ENCODE data around the gene ABCB6.
"Not testable (repeated sequence)": the region's sequence is repeated elsewhere in the genome, so short reads cannot be mapped to it uniquely, and the experiment has no call there.

Gene ABCB6

GRCh38 chr2:219218732-219219701 lies at the start of gene ABCB6:
TSS of gene ABCB6 (minus strand) at chr2:219218958. CDS start at chr2:219218673, 285 bp downstream.
- Histone ChIP-seq H3K27ac (ENCODE audit: low read depth, low read length) (peak within 1 kb of the TSS; percentile 93), H3K9ac (ENCODE audit: low read length) (peak within 1 kb of the TSS; percentile 76), H3K27me3 (ENCODE audit: control insufficient read depth in 1 of 2, insufficient read depth in 2 of 2, low read length in 2 of 2) (no peaks in the 10 kb centered on the region), H3K4me1 (ENCODE audit: insufficient read depth, low read length) (peaks cover 26% of the 10 kb centered on the region), H3K9me3 (ENCODE audit: low read length) (no peaks in the 10 kb centered on the region), H3K4me3 (ENCODE audit: low read depth in 1 of 2, low read length in 2 of 2) (peak within 1 kb of the TSS; percentile 50 to 58), H3K36me3 (ENCODE audit: insufficient read depth, low read length) (peaks cover 69% of the 10 kb centered on the region)

- Histone ChIP-seq H3K27me3 (ENCODE audit: control insufficient read depth in 1 of 2, insufficient read depth in 2 of 2, low read length in 2 of 2) (no peaks in the 10 kb centered on the region), H3K9ac (ENCODE audit: low read length) (no peak overlapping the region), H3K27ac (ENCODE audit: low read depth, low read length) (no peak overlapping the region), H3K36me3 (ENCODE audit: insufficient read depth, low read length) (no peaks in the 10 kb centered on the region), H3K9me3 (ENCODE audit: low read length) (no peaks in the 10 kb centered on the region), H3K4me3 (ENCODE audit: low read depth in 1 of 2, low read length in 2 of 2) (no peak overlapping the region), H3K4me1 (ENCODE audit: insufficient read depth, low read length) (no peaks in the 10 kb centered on the region)
Measured at GRCh38 chr2:219268294-219268693, 49.5 kb upstream of the ABCB6 start.

GRCh38 chr2:219266886-219267285 lies 48.1 kb upstream of the ABCB6 start:
- no peaks in the 10 kb centered on the region for H3K27me3 ChIP-seq (ENCODE audit: control insufficient read depth in 1 of 2, insufficient read depth in 2 of 2, low read length in 2 of 2)
- no peak overlapping the region for H3K9ac ChIP-seq (ENCODE audit: low read length)
- no peaks in the 10 kb centered on the region for H3K9me3 ChIP-seq (ENCODE audit: low read length)
- H3K4me3 ChIP-seq (ENCODE audit: low read depth in 1 of 2, low read length in 2 of 2), result no peak overlapping the region
- no peaks in the 10 kb centered on the region for H3K36me3 ChIP-seq (ENCODE audit: insufficient read depth, low read length)
- H3K27ac ChIP-seq (ENCODE audit: low read depth, low read length), result no peak overlapping the region
- no peaks in the 10 kb centered on the region for H3K4me1 ChIP-seq (ENCODE audit: insufficient read depth, low read length)

GRCh38 chr2:219266232-219266631 lies 47.5 kb upstream of the ABCB6 start:
- H3K4me3 ChIP-seq (ENCODE audit: low read depth in 1 of 2, low read length in 2 of 2), result no peak overlapping the region
- no peaks in the 10 kb centered on the region for H3K9me3 ChIP-seq (ENCODE audit: low read length)
- H3K27ac ChIP-seq (ENCODE audit: low read depth, low read length), result no peak overlapping the region
- no peaks in the 10 kb centered on the region for H3K4me1 ChIP-seq (ENCODE audit: insufficient read depth, low read length)
- no peaks in the 10 kb centered on the region for H3K27me3 ChIP-seq (ENCODE audit: control insufficient read depth in 1 of 2, insufficient read depth in 2 of 2, low read length in 2 of 2)
- no peaks in the 10 kb centered on the region for H3K36me3 ChIP-seq (ENCODE audit: insufficient read depth, low read length)
- H3K9ac ChIP-seq (ENCODE audit: low read length), result no peak overlapping the region

GRCh38 chr2:219261024-219261855 lies 42.5 kb upstream of the ABCB6 start:
- H3K27ac ChIP-seq (ENCODE audit: low read depth, low read length), result no peak overlapping the region
- no peaks in the 10 kb centered on the region for H3K27me3 ChIP-seq (ENCODE audit: control insufficient read depth in 1 of 2, insufficient read depth in 2 of 2, low read length in 2 of 2)
- H3K9me3 ChIP-seq (ENCODE audit: low read length), result no peaks in the 10 kb centered on the region
- no peak overlapping the region for H3K9ac ChIP-seq (ENCODE audit: low read length)
- H3K4me1 ChIP-seq (ENCODE audit: insufficient read depth, low read length), result no peaks in the 10 kb centered on the region
- H3K4me3 ChIP-seq (ENCODE audit: low read depth in 1 of 2, low read length in 2 of 2), result no peak overlapping the region
- H3K36me3 ChIP-seq (ENCODE audit: insufficient read depth, low read length), result no peaks in the 10 kb centered on the region

GRCh38 chr2:219258942-219259341 lies 40.2 kb upstream of the ABCB6 start:
- H3K27ac ChIP-seq (ENCODE audit: low read depth, low read length); H3K27me3 ChIP-seq (ENCODE audit: control insufficient read depth in 1 of 2, insufficient read depth in 2 of 2, low read length in 2 of 2); H3K4me1 ChIP-seq (ENCODE audit: insufficient read depth, low read length); H3K36me3 ChIP-seq (ENCODE audit: insufficient read depth, low read length); H3K9me3 ChIP-seq (ENCODE audit: low read length); H3K9ac ChIP-seq (ENCODE audit: low read length); H3K4me3 ChIP-seq (ENCODE audit: low read depth in 1 of 2, low read length in 2 of 2): not testable (repeated sequence)

- H3K9me3 ChIP-seq (ENCODE audit: low read length), result no peaks in the 10 kb centered on the region
- peaks cover 34% of the 10 kb centered on the region for H3K4me1 ChIP-seq (ENCODE audit: insufficient read depth, low read length)
- H3K4me3 ChIP-seq (ENCODE audit: low read depth in 1 of 2, low read length in 2 of 2), result peak overlapping the region; percentile 78 to 82
- H3K27me3 ChIP-seq (ENCODE audit: control insufficient read depth in 1 of 2, insufficient read depth in 2 of 2, low read length in 2 of 2), result no peaks in the 10 kb centered on the region
- peaks cover 9% of the 10 kb centered on the region for H3K36me3 ChIP-seq (ENCODE audit: insufficient read depth, low read length)
- H3K27ac ChIP-seq (ENCODE audit: low read depth, low read length), result peak overlapping the region; percentile 70
- peak overlapping the region; percentile 57 for H3K9ac ChIP-seq (ENCODE audit: low read length)
Measured at GRCh38 chr2:219254590-219255201, 35.9 kb upstream of the ABCB6 start.

GRCh38 chr2:219253753-219254589 lies 35.2 kb upstream of the ABCB6 start, which contains the start of gene TUBA4A:
TSS of gene TUBA4A (minus strand) at chr2:219253918. CDS start at chr2:219253858, 60 bp downstream.
- peak within 1 kb of the TSS; percentile 57 for H3K9ac ChIP-seq (ENCODE audit: low read length)

GRCh38 chr2:219252900-219253752 lies 34.4 kb upstream of the ABCB6 start, which contains the start of gene TUBA4B:
TSS of gene TUBA4B (plus strand) at chr2:219253243. CDS start at chr2:219253408, 165 bp downstream.
- Histone ChIP-seq H3K27ac (ENCODE audit: low read depth, low read length) (peak within 1 kb of the TSS; percentile 75), H3K9ac (ENCODE audit: low read length) (peak within 1 kb of the TSS; percentile 57), H3K9me3 (ENCODE audit: low read length) (no peaks in the 10 kb centered on the region), H3K36me3 (ENCODE audit: insufficient read depth, low read length) (peaks cover 14% of the 10 kb centered on the region), H3K27me3 (ENCODE audit: control insufficient read depth in 1 of 2, insufficient read depth in 2 of 2, low read length in 2 of 2) (no peaks in the 10 kb centered on the region), H3K4me3 (ENCODE audit: low read depth in 1 of 2, low read length in 2 of 2) (peak within 1 kb of the TSS; percentile 78 to 82), H3K4me1 (ENCODE audit: insufficient read depth, low read length) (peaks cover 43% of the 10 kb centered on the region)

More at GRCh38 chr2:219253753-219254589, 35.2 kb upstream of the ABCB6 start, which contains the start of gene TUBA4A:
- Histone ChIP-seq H3K27me3 (ENCODE audit: control insufficient read depth in 1 of 2, insufficient read depth in 2 of 2, low read length in 2 of 2) (no peaks in the 10 kb centered on the region), H3K36me3 (ENCODE audit: insufficient read depth, low read length) (peaks cover 9% of the 10 kb centered on the region), H3K4me3 (ENCODE audit: low read depth in 1 of 2, low read length in 2 of 2) (peak within 1 kb of the TSS; percentile 78 to 82), H3K9me3 (ENCODE audit: low read length) (no peaks in the 10 kb centered on the region), H3K4me1 (ENCODE audit: insufficient read depth, low read length) (peaks cover 41% of the 10 kb centered on the region), H3K27ac (ENCODE audit: low read depth, low read length) (peak within 1 kb of the TSS; percentile 75)

- H3K4me3 ChIP-seq (ENCODE audit: low read depth in 1 of 2, low read length in 2 of 2), result peak overlapping the region; percentile 78 to 82
- H3K36me3 ChIP-seq (ENCODE audit: insufficient read depth, low read length), result peaks cover 19% of the 10 kb centered on the region
- H3K9ac ChIP-seq (ENCODE audit: low read length), result peak overlapping the region; percentile 34
- H3K27ac ChIP-seq (ENCODE audit: low read depth, low read length), result peak overlapping the region; percentile 75
- H3K9me3 ChIP-seq (ENCODE audit: low read length), result no peaks in the 10 kb centered on the region
- peaks cover 43% of the 10 kb centered on the region for H3K4me1 ChIP-seq (ENCODE audit: insufficient read depth, low read length)
- no peaks in the 10 kb centered on the region for H3K27me3 ChIP-seq (ENCODE audit: control insufficient read depth in 1 of 2, insufficient read depth in 2 of 2, low read length in 2 of 2)
Measured at GRCh38 chr2:219252570-219252899, 33.8 kb upstream of the ABCB6 start.

Data from muscle layer of colon (tissue), 2 donors.